ENCODE results near the gene PPM1F. TPM values are rescaled to one million over a fixed set of nuclear protein-coding genes. Genes with fewer than 3 reads are reported as not detected.

Gene PPM1F
- total RNA-seq, 1 donor from 2014 or later = 28.7 TPM

DNA sequence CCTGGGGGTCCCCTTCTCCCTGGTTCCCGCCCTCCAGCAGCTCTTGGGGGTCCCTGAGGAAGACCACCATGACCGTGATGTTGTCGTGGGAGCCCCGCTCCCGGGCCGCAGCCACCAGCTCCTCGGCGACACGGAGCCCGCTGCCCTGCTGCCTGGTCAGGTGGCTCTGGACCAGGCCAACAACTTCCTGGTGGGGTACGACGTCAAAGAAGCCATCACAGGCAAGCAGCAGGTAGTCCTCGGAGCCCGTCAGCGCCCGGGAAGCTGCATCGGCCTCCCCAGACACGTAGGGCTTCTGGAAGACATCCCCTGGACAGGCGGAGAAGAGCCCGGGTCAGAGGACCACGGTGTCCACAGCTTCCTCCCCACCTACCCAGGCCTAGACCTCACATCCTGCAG lies 29.5 kb downstream of the PPM1F start:
- H3K36me3 Mint-ChIP-seq (ENCODE audit: low read depth) = no peaks in the 10 kb centered on the region
- H3K4me3 Mint-ChIP-seq = no peak overlapping the region
- H3K4me1 Mint-ChIP-seq (ENCODE audit: low read depth) = no peaks in the 10 kb centered on the region
- DNase-seq (ENCODE audit: low spot score) = no peak
- intact Hi-C loops (cut with micrococcal nuclease) = no loop called here
- H3K27ac Mint-ChIP-seq = no peak overlapping the region
- H3K27me3 Mint-ChIP-seq (ENCODE audit: insufficient read depth) = no peaks in the 10 kb centered on the region
- no peaks in the 10 kb centered on the region for H3K9me3 Mint-ChIP-seq

DNA sequence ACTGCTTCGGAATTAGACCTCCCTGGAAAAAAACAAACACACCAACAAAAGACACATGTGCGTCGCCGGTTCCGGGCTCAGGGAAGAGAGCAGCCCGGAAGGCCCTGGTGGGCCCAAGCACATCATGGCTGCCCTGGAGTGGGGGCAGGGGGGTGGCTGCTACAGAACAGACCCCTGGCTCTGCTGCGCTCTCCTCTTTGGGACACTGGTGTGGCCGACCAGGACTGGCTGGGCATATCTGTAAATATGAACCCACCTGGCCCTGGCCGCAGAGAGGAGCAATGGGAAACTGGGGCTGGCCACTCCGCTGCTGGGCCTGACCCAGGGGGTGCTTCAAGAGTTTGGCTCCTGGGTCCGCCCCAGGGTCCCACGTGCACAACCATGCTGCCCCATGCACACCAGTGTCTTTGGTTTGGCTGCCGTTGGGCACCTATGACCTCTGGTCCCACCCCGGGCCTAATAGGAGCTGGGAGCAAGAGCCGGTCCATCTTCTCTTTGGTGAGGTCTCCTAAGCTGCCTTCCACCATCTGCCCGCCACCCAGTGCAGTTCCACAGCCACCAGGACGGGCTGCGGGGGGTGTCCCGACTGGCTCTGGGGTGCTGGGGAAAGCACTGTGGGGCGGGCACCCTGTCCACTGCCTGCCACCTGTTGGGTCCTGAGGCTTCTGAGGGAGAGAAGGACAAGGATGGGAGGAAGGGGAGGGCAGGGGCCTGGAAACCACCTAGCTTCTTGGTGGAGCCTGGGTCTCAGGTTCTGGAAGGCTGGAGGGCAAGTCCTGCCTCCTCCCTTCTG lies 30.1 kb downstream of the PPM1F start:
- intact Hi-C loops (cut with micrococcal nuclease) = no loop called here
- Mint-ChIP-seq H3K4me1 (ENCODE audit: low read depth) (no peaks in the 10 kb centered on the region), H3K4me3 (no peak overlapping the region), H3K9me3 (no peaks in the 10 kb centered on the region), H3K27ac (no peak overlapping the region), H3K36me3 (ENCODE audit: low read depth) (no peaks in the 10 kb centered on the region), H3K27me3 (ENCODE audit: insufficient read depth) (no peaks in the 10 kb centered on the region)
- DNase-seq (ENCODE audit: low spot score) = no peak

DNA sequence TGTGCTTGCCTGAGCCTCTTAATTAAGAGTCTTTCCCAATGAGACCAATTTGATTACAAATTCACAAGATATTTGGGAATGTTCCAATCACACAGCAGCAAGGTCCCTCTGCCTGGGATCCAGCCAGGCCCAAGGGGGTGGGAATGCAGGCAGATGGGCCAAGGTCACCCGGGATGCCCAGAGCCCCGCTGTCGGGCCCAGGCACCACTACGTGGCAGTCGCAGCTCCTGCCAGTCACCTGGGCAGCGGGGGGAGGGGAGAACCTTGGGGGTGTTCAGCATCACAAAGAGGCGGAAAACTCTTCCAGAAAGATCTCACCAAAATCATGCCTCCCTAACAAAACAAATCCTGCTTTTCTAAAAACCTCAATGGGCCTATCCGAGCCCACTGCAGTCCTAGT lies 30.9 kb downstream of the PPM1F start:
- H3K27me3 Mint-ChIP-seq (ENCODE audit: insufficient read depth) = no peaks in the 10 kb centered on the region
- no peak overlapping the region for H3K4me3 Mint-ChIP-seq
- no peak overlapping the region for H3K27ac Mint-ChIP-seq
- no peaks in the 10 kb centered on the region for H3K9me3 Mint-ChIP-seq
- no peaks in the 10 kb centered on the region for H3K36me3 Mint-ChIP-seq (ENCODE audit: low read depth)
- intact Hi-C loops (cut with micrococcal nuclease) = no loop called here
- H3K4me1 Mint-ChIP-seq (ENCODE audit: low read depth) = no peaks in the 10 kb centered on the region
- DNase-seq (ENCODE audit: low spot score) = no peak

DNA sequence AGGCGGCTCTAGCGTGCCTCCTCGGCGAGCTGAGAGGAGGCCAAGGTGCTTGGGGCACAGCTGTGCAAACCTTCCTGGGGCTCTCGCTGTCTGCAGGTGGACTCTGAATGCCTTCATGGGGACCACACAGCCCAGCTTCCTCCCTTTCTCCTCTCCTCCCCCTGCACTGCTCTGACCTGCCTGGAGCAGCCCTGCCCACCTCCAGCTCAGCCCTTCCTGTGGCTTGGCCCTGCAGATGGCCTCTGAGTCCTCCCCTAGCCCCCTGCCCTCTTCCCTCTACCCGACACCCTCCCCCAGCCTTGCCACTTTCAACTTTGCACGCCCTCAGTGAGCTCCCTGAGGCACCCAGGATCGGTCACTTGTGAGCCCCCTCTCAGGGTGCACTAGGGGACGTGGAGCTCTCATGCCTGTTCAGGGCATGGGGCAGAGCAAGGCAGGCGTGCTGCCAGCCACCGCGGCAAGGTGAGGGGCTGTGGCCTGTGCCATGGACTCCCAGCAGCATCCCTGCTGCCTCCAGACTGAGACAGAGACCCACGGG lies 31.4 kb downstream of the PPM1F start:
- DNase-seq (ENCODE audit: low spot score) = no peak
- no peaks in the 10 kb centered on the region for H3K36me3 Mint-ChIP-seq (ENCODE audit: low read depth)
- no peaks in the 10 kb centered on the region for H3K4me1 Mint-ChIP-seq (ENCODE audit: low read depth)
- H3K27ac Mint-ChIP-seq = no peak overlapping the region
- H3K4me3 Mint-ChIP-seq = no peak overlapping the region
- H3K9me3 Mint-ChIP-seq = no peaks in the 10 kb centered on the region
- no peaks in the 10 kb centered on the region for H3K27me3 Mint-ChIP-seq (ENCODE audit: insufficient read depth)
- intact Hi-C loops (cut with micrococcal nuclease) = no loop called here

DNA sequence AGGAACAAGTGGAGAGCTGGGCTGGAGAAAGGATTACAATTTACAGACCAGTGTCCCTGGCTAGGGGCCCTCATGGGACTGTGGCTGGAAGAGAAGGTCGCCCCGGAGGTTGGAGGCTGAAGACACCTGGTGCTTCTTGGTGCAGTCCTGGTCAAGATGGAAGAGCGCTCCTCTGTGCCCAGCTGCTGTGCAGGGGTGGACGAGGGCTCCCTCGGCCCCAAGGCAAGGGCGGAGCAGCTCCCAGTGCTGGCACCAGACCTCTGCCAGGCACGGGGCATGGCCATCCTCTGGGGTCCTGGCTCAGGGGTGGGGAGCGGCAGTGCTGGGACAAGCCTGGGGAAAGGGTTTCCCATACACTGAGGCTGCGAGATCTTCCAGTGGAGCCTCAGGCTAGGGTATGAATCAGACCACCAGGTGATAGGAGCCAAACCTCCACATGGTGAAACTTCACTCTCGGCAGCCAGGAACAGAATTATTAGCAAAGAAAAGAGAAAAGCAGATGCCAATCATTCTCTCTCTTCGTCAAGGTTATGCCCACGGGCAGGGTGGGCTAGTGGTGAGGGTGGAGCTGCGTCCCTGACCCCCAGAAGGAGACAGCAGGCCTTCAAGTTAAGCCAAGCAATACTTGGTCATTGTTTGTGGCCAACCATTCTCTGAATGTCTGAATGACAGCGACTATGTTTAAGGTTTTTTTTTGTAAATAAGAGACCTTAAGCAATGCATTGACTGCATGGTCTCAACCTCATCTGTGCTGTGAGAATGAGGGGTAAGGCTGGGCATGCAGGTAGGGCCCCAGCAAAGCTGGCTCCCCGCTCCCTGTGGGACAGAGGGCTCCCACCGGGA lies 32.1 kb downstream of the PPM1F start:
- Mint-ChIP-seq H3K9me3 (no peaks in the 10 kb centered on the region), H3K36me3 (ENCODE audit: low read depth) (no peaks in the 10 kb centered on the region), H3K4me1 (ENCODE audit: low read depth) (no peaks in the 10 kb centered on the region), H3K27me3 (ENCODE audit: insufficient read depth) (no peaks in the 10 kb centered on the region), H3K27ac (no peak overlapping the region), H3K4me3 (no peak overlapping the region)
- intact Hi-C loops (cut with micrococcal nuclease) = no loop called here
- DNase-seq (ENCODE audit: low spot score) = no peak

DNA sequence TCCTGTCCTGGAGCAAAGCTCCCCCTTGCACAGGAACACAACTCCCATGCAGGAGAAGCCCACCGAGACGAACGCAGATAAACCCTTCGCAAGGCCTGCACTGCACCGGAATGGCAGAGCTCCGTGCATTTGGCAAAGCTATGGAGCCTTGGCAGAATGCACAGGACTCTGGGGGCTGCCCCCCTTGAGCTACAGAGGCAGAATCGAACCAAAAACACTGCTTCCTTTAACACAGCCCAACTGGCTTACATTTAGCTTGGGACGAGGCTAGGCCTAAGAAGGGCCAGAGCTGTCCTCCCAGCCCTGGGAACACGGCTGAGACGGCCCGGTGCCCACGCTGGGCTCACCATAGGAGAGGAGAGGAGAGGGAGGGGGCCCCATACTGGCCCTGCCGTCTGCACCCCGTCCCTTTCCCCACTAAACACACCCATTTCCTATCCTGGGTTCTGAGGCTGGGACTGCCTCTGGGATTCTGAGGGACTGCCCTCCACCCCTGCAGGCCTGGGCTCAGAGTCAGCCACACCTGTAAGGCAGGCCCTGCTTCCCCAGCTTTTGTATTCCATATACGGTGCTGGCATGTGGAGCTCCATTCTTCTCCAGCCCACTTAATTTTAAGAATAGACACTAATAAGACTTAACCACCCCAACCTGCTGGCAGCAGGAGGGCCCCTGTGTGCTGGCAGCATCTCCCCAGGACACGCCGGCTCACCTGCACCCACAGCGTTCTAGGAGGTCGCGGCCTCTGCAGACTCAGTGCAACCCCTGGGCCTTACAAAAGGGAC lies 32.9 kb downstream of the PPM1F start:
- DNase-seq (ENCODE audit: low spot score) = no peak
- no peak overlapping the region for H3K27ac Mint-ChIP-seq
- intact Hi-C loops (cut with micrococcal nuclease) = no loop called here
- no peaks in the 10 kb centered on the region for H3K9me3 Mint-ChIP-seq
- no peaks in the 10 kb centered on the region for H3K36me3 Mint-ChIP-seq (ENCODE audit: low read depth)
- no peaks in the 10 kb centered on the region for H3K27me3 Mint-ChIP-seq (ENCODE audit: insufficient read depth)
- H3K4me1 Mint-ChIP-seq (ENCODE audit: low read depth) = no peaks in the 10 kb centered on the region
- H3K4me3 Mint-ChIP-seq = no peak overlapping the region

DNA sequence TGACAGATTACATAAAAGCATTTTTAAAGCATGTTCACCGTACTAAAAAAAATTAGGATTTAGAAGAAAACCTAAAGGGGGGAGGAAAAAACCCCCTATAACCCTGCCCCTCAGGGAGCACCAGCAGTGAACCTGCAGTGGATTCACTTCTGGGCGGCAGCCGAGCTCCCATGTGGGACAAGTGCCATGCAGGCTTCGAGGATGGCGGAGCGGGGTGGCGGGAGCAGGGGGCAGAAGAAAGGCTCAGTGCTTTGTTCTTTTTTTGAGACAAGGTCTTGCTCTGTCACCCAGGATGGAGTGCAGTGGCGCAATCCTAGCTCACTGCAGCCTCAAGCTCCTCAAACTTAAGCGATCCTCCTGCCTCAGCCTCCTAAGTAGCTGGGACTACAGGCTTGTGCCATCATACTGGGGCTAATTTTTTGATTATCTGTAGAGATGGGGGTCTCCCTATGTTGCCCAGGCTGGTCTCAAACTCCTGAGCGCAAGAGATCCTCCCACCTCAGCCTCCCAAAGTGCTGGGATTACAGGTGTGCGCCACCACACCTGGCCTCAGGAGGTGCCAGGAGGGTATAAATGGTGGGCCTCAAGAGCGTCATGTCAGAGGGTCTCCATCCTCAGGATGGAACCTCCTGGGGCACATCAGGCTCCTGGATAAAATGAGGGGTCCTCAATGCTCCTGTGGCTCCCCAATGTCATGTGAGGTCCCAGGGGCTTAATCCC lies 34.0 kb downstream of the PPM1F start:
- intact Hi-C loops (cut with micrococcal nuclease) = no loop called here
- H3K27ac Mint-ChIP-seq = no peak overlapping the region
- no peak overlapping the region for H3K4me3 Mint-ChIP-seq
- DNase-seq (ENCODE audit: low spot score) = no peak
- no peaks in the 10 kb centered on the region for H3K36me3 Mint-ChIP-seq (ENCODE audit: low read depth)
- no peaks in the 10 kb centered on the region for H3K27me3 Mint-ChIP-seq (ENCODE audit: insufficient read depth)
- H3K4me1 Mint-ChIP-seq (ENCODE audit: low read depth) = no peaks in the 10 kb centered on the region
- H3K9me3 Mint-ChIP-seq = no peaks in the 10 kb centered on the region

DNA sequence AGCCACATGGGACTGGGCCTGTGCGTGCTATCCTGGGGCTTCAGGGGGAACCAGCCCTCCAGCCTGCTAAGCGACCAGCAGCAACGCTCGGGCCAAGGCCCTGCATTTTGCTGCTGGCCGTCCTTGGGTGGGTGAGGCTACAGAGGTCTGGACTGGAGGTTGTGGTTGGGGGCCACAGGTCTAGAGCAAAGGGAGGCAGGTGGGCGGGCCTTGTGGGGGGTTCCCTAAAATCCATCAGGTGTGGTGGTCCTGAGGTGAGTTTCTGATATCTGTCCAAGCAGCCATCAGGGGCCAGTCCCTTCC lies 34.7 kb downstream of the PPM1F start:
- Mint-ChIP-seq H3K27ac (no peak overlapping the region), H3K4me3 (no peak overlapping the region), H3K9me3 (no peaks in the 10 kb centered on the region), H3K27me3 (ENCODE audit: insufficient read depth) (no peaks in the 10 kb centered on the region), H3K36me3 (ENCODE audit: low read depth) (no peaks in the 10 kb centered on the region), H3K4me1 (ENCODE audit: low read depth) (no peaks in the 10 kb centered on the region)
- intact Hi-C loops (cut with micrococcal nuclease) = no loop called here
- DNase-seq (ENCODE audit: low spot score) = no peak

DNA sequence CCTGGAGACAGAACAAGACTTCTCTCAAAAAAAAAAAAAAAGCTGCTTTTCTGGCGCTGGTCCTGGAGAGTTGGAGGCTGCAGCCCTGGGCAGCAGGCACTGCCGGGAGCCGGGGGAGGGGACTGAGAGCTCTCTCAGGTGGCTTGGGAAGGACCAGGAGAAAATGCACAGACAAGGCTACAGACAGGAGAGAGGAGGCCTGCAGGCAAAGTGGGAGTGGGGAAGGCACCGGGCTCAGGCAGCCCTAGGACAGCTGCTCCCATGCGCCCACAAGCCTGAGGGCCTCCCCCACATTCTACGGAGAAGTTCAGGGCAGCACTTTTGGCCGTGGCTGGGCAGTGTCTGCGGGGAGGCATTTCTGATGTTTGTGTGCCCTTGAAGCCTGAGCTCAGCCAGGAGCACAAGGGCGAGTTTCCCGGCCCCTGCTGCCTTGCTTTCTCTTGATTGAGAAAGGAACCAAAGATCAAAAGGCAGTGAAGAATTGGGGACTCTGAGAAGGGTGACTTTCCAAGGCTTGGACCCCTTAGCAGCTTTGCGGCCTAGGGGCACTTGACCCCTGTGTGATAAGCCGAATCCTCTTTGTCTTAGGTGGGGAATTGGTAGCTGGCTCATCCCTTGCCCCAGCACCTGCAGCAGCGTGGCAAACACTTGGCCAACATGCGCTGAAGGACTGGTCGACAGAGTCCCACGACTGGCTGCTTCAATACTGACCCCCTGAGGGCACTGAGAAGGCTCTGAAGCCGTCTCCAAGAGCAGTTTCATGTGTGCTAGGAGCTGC lies 35.3 kb downstream of the PPM1F start:
- DNase-seq (ENCODE audit: low spot score) = no peak
- Mint-ChIP-seq H3K4me1 (ENCODE audit: low read depth) (no peaks in the 10 kb centered on the region), H3K27me3 (ENCODE audit: insufficient read depth) (no peaks in the 10 kb centered on the region), H3K27ac (no peak overlapping the region), H3K36me3 (ENCODE audit: low read depth) (no peaks in the 10 kb centered on the region), H3K4me3 (no peak overlapping the region), H3K9me3 (no peaks in the 10 kb centered on the region)
- intact Hi-C loops (cut with micrococcal nuclease) = no loop called here

DNA sequence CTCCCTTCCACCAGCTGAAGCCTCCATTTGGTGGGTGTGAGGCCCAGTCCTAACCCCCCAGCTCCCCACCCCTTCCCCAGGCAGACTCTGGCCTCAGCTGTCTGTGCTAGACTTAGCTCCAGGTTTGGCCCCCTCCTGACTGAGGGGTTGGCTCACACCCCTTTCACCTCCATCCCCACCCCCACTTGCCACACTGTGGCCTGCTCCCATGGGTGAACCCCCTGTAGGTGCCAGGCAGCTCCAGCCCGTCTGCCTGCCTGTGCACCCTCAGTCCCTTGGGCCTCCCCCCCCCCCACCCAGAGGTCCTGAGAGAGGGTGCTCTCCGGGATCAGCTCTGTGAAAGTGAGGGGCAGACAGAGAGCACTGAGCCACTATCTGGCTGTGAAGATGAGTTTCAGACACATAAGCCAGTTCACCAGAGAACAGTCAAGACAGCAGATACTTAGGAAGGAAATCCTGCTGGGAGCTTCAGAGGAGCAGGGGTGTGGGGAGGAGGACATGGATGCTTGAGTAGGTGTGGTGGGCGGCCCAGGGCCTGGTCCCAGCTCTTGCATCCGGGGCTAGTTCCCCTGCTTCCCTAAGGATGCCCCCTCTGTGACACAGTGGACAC lies 36.2 kb downstream of the PPM1F start:
- no peaks in the 10 kb centered on the region for H3K4me1 Mint-ChIP-seq (ENCODE audit: low read depth)
- no peaks in the 10 kb centered on the region for H3K36me3 Mint-ChIP-seq (ENCODE audit: low read depth)
- H3K4me3 Mint-ChIP-seq = no peak overlapping the region
- intact Hi-C loops (cut with micrococcal nuclease) = no loop called here
- no peak overlapping the region for H3K27ac Mint-ChIP-seq
- H3K9me3 Mint-ChIP-seq = no peaks in the 10 kb centered on the region
- no peaks in the 10 kb centered on the region for H3K27me3 Mint-ChIP-seq (ENCODE audit: insufficient read depth)
- no peak for DNase-seq (ENCODE audit: low spot score)

DNA sequence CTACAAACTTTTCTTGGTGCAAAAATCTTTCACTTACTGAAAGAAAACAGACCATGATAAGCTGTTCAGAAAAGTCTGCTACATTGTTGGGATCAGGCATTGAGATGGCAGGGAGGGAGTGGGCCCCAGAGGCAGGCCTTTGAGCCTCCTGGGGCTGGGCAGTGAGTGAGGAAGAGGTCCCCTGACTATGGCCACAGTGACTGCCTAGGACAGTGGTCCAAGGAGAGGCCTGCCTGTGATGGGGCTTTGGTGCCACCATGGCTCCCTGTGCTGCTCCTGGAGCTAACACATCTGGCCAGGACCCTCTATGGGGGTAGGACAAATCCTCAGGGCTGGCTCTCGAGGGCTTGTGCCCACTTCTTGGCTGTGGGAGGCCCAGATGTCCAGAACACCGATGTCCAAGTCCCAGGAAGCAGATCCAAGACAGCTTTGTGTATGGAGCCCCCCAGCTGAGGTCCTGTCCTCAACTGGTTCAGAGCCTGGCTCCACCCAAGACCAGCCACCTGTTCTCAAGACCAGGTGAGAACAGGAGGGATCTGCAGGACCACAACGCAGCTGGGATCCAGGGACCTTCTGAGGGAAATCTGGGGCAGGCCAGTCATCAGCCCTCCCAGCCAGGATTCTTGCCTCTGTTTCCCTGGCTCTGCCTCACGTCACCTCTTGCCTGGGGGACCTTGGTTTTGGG lies 36.9 kb downstream of the PPM1F start:
- intact Hi-C loops (cut with micrococcal nuclease) = no loop called here
- Mint-ChIP-seq H3K4me3 (no peak overlapping the region), H3K27me3 (ENCODE audit: insufficient read depth) (no peaks in the 10 kb centered on the region), H3K27ac (no peak overlapping the region), H3K4me1 (ENCODE audit: low read depth) (no peaks in the 10 kb centered on the region), H3K36me3 (ENCODE audit: low read depth) (no peaks in the 10 kb centered on the region), H3K9me3 (no peaks in the 10 kb centered on the region)
- no peak for DNase-seq (ENCODE audit: low spot score)

All from activated T-helper 1 cell treated with anti-CD3 and anti-CD28 coated beads, Interleukin-12 subunit alpha, Interleukin-12 subunit beta, Interleukin-2, Interleukin-4 antibody, amounts not matched to agents 30 ng/mL and 10 ng/mL and 1 ng/mL, durations not matched to agents 14 hours and 24 hours and 36 hours (primary cell).